ENCODE data around the gene TMEM175.
"Not testable (repeated sequence)": the region's sequence is repeated elsewhere in the genome, so short reads cannot be mapped to it uniquely, and the experiment has no call there.

The TMEM175 gene

DNA sequence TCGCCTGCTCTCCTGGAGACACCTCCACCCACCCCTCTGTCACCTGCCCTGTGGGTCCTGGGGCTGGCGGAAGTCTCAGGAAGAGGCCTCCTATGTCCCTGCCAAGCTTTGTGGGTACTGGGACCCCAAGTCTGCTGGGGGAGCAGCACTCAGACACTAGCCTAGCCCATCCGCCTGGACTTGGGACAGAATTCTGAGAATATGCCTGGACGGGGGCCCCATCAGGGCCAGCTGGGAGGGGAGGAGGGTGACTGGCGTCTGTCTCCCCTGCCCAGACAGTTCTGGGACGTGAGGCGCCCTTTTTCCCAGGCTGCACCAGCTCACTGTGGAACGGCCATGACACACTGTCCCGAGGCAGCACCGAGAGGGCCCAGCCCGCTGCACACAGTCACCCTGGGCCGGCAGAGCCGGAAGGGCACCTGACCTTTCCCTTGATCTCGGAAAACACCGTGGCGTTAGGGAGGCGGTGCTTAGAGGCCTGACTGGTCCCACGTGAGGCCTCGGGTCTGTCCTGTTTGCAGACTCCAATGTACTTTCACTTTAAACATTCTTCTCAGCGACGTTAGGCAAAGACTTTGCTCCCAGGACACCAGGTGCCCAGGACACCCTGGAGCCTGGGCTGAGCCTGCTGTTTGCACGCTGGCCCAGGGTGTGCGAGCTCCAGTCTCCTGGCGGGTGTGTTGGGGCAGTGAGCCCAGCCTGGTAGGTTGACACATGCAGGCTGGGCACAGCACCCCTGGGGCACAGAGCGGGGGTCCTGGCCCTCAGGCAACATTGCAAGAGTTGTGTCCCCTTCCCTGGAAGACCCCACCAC lies 60.2 kb downstream of the TMEM175 start:
- DNase-seq: no peak

DNA sequence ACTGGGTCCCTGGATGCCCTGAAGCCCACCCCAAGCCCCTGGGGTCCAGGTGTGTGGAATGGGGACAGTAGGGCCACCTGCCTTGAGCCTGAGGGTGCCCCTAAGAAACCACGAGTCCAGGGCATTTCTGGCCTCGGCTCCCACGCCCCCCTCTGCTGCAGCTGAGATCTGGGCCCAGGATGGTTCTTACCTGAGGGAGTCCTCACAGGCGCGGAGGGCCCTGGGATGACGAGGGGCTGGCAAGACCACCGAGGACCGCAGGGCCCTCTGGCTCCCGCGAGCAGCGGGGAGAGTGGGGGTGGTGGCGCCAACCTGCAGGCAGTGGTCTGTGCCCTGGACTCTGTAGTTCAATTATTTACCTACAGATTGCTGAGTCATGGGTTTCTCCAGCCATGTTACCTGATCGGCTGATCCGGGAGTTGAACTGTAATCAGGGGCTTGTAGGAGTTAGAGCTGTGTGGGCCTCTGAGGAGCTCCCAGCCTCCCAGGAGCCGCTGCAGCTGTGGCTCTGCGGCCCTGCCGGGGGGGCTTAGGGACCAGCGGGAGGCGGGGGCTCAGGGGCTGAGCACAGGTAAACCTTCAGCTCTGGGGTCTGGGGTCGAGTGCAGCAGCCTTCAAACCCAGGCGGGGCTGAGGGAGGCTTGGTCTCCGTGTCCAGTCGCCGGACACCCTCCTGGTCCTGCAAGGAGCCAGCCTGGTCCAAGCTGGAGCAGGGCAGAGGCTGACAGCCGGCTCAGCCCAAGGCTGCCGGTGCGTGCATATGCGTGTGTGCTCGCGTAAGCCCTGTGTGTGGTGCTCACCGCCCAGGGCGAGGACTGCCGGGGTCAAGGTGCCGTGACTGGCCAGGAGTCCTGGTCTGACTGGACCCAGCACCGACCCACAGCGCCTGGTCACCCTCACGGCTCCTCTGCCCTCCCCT lies 61.1 kb downstream of the TMEM175 start, which contains the start of gene SLC26A1:
SLC26A1 (minus strand) TSS at position 294 of the 919 bp plus-strand sequence. CDS start 1,701 bp downstream, outside the sequence.
- DNase-seq: no peak

- no peak for DNase-seq
Observed at GRCh38 chr4:995311-996026, 63.2 kb downstream of the TMEM175 start.

- no peak for DNase-seq
Observed at GRCh38 chr4:996030-996996, 64.1 kb downstream of the TMEM175 start.

DNA sequence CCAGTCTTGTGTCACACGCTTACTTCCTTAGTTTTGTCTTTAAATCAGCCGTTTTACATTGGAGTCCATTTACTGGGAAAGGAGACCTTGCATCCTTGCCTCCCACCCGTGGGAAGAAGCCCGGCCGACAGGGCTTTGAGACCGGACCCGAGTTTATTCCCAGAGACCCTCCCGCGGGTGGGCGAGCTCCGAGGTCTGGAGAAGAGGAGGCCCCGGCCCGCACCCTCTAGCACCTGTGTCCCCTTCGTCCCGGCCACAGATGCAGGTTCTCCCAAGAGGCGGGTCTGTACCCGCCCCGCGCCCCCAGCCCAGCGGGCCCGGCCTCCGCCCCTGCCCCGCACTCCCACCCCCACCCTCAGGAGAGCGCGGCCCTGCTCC lies 64.7 kb downstream of the TMEM175 start:
- no peak for DNase-seq

DNA sequence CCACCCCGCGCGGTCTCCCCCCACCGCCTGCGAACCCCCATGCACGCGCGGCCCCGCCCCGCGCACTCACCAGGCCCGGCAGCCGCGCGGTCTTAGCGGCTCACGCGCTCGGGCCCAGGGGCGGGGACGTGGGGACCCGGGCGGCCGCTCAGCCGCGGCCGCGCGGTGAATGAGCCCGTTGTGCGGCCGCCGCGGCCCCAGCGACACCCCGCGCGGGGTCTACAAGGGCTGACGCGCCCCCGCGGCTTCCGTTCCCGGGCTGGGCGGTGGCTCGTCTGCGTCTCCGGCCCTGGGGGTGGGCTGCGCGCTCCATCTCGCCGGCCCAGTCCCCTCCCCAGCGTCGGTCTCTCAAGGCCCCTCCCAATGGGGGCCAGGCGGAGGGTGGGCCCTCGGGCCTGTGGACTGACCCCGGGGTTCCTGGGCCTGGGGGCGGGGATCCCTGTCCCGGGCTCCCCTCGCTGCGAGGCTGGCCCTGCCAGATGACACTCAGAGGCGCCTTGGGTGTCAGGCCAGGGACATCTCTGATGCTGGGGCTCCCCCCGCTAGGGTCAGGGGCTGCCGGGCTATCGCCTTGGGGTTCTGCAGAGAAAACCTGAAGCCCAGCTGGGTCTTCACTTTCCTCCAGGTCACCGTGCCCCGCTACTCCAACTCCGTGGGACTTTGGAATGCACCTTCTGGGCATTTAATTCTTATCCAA lies 65.3 kb downstream of the TMEM175 start:
- no peak for DNase-seq

DNA sequence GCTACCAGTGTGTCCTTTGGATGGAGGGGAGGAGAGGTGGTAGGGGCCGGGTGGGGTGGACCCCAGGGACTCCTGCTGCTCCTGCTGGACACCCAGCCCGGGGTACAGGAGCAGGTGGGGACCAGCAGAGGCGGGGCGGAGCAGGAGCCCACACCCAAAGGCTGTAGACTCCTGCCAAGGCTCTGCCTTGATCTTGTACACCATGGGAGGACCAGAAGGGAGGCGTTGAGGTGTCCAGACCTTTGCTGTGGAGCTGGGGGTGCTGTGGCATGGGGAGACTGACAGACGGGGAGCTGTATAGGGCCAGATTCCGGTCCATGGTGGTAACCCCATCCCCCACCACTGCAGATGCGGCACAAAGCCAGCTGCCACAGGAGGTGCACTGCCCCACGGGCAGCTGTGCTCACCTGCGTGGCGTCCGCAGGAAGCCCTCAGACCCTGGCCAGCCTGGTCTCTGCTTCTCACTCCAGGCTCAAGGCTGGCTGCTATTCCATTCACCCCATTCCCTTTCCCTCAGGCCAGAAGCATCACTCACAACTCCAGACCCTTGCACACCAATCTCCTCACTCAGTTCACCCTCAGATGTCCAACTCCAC lies 65.9 kb downstream of the TMEM175 start:
- DNase-seq: no peak

DNA sequence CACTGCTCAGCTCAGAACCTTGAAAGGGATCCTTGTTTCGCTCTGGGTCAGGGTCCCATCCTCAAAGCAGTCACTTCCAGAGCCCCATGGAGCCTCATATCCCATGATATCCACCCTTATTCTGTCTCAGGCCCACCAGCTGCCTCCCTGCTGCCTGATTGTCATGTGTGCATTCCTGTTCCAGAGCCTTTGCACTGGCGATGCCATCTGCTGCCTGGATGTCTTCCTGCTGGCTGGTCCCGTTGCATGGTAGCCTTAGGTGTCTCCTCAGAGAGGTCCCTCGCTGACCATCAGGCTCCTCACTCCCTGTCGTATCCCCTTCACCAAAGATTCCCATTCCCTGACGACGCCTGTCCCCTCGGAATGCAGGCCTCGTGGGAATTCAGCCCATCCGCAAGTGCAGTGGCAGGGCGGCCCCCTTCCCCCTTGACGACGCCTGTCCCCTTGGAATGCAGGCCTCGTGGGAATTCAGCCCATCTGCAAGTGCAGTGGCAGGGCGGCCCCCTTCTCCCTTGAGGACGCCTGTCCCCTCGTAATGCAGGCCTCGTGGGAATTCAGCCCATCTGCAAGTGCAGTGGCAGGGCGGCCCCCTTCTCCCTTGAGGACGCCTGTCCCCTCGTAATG lies 67.1 kb downstream of the TMEM175 start:
- DNase-seq: not testable (repeated sequence)

- DNase-seq: no peak
Observed at GRCh38 chr4:999882-1000425, 67.7 kb downstream of the TMEM175 start.

GRCh38 chr4:1000686-1001260 lies 68.5 kb downstream of the TMEM175 start:
- DNase-seq: no peak

GRCh38 chr4:1001561-1002130 lies 69.4 kb downstream of the TMEM175 start:
- DNase-seq: no peak

DNA sequence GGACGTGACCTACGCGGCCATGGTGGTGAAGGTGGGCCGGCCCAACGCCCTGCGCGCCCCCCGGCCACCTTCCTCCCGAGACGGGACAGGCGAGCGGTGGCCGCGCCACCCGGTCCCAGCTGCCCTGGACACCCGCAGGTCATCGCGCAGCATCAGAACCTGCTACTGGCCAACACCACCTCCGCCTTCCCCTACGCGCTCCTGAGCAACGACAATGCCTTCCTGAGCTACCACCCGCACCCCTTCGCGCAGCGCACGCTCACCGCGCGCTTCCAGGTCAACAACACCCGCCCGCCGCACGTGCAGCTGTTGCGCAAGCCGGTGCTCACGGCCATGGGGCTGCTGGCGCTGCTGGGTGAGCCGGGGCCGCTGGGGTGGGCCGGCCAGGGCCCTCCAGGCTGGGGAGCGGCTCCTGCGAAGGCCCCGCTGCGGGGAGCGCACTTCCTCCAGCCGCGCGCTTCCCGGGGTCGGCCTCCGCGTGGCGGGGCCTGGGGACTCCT lies 69.9 kb downstream of the TMEM175 start:
- no peak for DNase-seq

DNA sequence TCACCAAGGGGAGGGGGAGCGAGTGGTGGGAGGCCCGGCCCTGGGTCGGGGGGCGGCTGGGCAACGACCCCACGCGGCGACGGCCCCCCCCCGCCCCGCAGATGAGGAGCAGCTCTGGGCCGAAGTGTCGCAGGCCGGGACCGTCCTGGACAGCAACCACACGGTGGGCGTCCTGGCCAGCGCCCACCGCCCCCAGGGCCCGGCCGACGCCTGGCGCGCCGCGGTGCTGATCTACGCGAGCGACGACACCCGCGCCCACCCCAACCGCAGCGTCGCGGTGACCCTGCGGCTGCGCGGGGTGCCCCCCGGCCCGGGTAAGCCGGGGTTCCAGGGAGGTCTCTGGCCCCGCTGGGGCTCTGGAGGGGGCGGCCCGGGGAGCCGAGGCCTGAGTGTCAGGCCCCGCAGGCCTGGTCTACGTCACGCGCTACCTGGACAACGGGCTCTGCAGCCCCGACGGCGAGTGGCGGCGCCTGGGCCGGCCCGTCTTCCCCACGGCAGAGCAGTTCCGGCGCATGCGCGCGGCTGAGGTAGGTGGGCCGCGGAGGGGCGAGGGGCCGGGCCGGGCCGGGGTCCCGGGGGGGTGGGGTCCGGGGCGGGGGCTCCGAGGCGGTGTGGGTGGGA lies 70.5 kb downstream of the TMEM175 start:
- DNase-seq: no peak

- DNase-seq: no peak
Observed at GRCh38 chr4:1003271-1004070, 71.2 kb downstream of the TMEM175 start.

GRCh38 chr4:1004071-1004418 lies 71.8 kb downstream of the TMEM175 start:
- DNase-seq: no peak

DNA sequence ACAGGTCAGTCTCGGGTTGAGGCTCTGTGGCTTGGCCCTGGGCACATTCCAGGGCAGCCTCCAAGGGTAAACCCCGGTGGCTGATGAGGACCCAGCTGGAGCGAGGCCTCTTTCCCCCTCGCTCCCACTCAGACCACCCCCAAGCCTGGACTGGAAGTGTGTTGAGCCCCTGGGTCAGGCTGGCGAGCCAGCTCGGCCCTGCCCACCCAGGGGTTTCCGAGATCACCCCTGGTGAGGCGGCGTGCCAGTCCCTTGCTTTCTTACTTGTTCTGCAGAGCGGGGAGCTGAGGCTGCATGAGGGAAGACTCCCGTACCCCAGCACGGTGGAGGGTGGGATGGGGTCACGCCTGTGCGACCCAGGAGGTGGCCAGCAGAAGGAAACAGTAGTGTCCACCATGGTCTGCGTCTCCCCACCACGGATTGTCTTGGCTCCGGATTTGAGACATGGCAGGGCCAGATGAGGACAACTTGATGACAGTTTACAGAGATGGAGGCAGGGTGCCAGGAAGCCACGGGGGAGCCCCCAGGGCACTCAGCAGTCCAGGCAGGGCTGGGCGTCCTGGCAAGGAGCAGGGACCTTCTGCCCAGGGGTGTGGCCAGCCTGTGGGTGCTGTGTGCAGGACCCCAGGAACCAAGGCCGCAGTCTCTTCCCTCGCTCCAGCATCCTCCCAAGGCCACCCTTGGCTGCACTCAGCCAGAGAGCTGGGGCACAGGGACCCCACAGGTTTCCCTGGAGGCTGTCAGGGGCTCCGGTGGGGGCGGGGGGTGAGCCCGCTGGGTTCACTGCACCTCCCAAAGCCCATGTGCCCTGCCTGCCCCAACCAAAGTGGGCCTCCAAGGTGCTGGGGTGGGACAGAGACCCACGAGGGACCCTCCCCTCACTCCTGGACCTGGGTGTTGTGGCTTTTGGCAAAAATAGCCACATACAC lies 72.6 kb downstream of the TMEM175 start:
- DNase-seq: no peak

DNA sequence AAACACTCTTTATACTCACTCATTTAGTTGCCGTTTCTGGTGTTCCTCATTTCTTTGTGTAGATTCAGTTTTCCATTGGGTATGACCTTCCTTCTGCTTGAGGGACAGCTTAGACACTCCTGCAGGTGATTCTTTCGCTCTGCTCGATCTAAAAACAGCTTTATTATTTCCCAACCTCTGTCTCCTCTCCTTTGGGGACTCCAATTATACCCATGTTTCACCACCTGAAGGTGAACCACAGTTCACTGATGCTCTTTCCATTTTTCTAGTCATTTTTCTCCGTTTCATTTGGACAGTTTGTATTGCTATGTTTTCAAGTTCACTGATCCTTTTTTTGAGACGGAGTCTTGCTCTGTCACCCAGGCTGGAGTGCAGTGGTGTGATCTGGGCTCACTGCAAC lies 74.6 kb downstream of the TMEM175 start:
- DNase-seq: no peak
